GM10248 (cell line): ENCODE results near the gene AUTS2.

Experiments used
- CTCF ChIA-PET: fragments of 300-600 bp; sonication (Branson Sonifier 250); formaldehyde crosslinking; extraction: SDS; loops from one replicate; lab custom pipeline; 2021; ENCODE audit warnings: antibody characterized with exemption; lab: Yijun Ruan, JAX
- POLR2A ChIA-PET: fragments of 350-650 bp; sonication (Branson Sonifier 250); formaldehyde crosslinking; extraction: SDS; loops from one replicate; lab custom pipeline; 2020; ENCODE audit warnings: antibody characterized with exemption; lab: Yijun Ruan, JAX
- DNase-seq: peaks from one replicate; pipeline ENCODE4 v3.0.0; 2012; ENCODE audit errors: extremely low spot score
- CTCF ChIP-seq: IDR thresholded peaks from 2 replicates; pipeline ENCODE4 v1.5.1; 2012; ENCODE audit warnings: mild to moderate bottlenecking, low read depth; ENCODE audit errors: extremely low read depth, missing control alignments, control extremely low read depth

AUTS2 gene

GRCh38 chr7:70599446-70600190 is 1001.3 kb downstream of the AUTS2 start:
- POLR2A ChIA-PET = no interaction called here
- no peak for TF ChIP-seq CTCF
- CTCF ChIA-PET = no interaction called here
- no peak for DNase-seq

GRCh38 chr7:70600993-70601392 is 1002.7 kb downstream of the AUTS2 start:
- no peak for TF ChIP-seq CTCF
- DNase-seq = no peak
- ChIA-PET CTCF (no interaction called here), POLR2A (no interaction called here)

GRCh38 chr7:70602117-70602516 is 1003.8 kb downstream of the AUTS2 start:
- no peak for DNase-seq
- ChIA-PET POLR2A (no interaction called here), CTCF (no interaction called here)
- TF ChIP-seq CTCF = no peak

GRCh38 chr7:70607281-70607680 is 1009.0 kb downstream of the AUTS2 start:
- TF ChIP-seq CTCF = no peak
- ChIA-PET POLR2A (no interaction called here), CTCF (no interaction called here)

GRCh38 chr7:70607759-70608158 is 1009.5 kb downstream of the AUTS2 start:
- POLR2A ChIA-PET = no interaction called here
- DNase-seq = no peak
- CTCF ChIA-PET = no interaction called here
- TF ChIP-seq CTCF = no peak

More at GRCh38 chr7:70607281-70607680, 1009.0 kb downstream of the AUTS2 start:
- no peak for DNase-seq

GRCh38 chr7:70608229-70608628 is 1010.0 kb downstream of the AUTS2 start:
- TF ChIP-seq CTCF = no peak
- CTCF ChIA-PET = no interaction called here
- POLR2A ChIA-PET = no interaction called here
- no peak for DNase-seq
